Femur (tissue), 1 donor: Measurements from ENCODE around the gene RPS6KA2.

Experiments
- DNase-seq: peaks from one replicate; pipeline ENCODE4 v3.0.0-alpha.2; 2017

Gene RPS6KA2

GRCh38 chr6:166613027-166613426, 14.0 kb downstream of the RPS6KA2 start:
- no peak for DNase-seq

GRCh38 chr6:166612471-166612881, 14.6 kb downstream of the RPS6KA2 start:
- peak; percentile 20 for DNase-seq

DNA sequence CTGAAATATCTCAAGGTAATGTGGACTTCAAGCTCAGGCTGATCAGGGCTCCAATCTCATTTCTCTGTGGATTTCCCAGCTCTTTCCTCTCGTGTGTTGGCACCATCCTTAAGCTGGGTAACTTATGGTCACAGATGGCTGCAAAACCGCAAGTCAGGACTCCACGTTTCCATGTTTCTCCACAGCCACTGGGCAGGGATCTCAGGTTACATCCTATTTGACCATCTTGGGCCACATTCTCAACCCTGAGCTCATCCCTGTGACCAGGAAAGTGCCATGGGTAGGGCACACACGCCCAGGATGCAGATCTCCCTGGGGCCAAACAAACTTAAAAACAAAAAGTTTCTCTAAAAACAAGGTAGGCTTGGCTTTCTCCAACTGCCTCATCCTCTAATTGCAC, 15.4 kb downstream of the RPS6KA2 start:
- no peak for DNase-seq

GRCh38 chr6:166610069-166610468, 17.0 kb downstream of the RPS6KA2 start:
- peak; percentile 5 for DNase-seq

GRCh38 chr6:166608774-166609173, 18.3 kb downstream of the RPS6KA2 start:
- DNase-seq, result no peak

DNA sequence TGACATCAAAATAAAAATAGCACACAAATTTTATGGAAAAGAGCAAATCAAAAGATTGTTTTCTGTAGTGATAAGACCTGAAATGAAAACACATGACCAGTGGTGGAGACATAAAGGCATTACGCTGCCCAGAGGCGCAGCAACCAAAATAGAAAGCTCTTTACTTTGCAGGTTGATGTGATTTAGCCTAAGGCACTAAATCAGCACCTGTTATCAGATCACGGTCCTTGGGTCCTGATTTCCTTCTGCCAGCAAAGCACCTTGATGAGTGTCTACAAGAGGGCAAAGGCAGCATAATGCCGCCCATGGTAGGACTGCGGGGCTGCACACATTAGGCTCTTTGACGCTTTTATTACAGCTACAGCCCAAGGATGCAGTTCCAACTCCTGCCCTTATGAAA, 21.3 kb downstream of the RPS6KA2 start:
- no peak for DNase-seq

- no peak for DNase-seq
Observed at GRCh38 chr6:166604911-166605310, 22.1 kb downstream of the RPS6KA2 start.

DNA sequence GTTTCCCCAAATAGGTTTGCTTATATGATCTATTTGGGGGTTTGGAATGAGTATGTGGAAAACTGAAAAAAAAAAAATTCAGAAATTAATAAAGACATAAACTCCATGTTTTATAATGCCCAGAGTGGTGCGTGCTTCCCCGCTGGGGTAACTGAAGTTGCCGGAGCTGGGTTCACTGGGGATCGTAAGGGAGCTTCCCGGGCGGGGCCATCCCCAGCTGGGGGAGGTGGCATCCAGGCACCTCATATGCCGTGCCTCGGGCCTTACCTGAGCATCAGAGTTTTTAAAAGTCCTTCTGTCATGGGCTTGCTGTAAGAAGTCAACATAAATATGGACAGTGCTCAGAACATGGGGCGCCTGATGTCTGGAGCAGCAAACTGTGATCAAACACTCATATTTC, 22.7 kb downstream of the RPS6KA2 start:
- no peak for DNase-seq

GRCh38 chr6:166603043-166603690, 23.9 kb downstream of the RPS6KA2 start:
- DNase-seq, result no peak

GRCh38 chr6:166601956-166602355, 25.1 kb downstream of the RPS6KA2 start:
- DNase-seq, result no peak

DNA sequence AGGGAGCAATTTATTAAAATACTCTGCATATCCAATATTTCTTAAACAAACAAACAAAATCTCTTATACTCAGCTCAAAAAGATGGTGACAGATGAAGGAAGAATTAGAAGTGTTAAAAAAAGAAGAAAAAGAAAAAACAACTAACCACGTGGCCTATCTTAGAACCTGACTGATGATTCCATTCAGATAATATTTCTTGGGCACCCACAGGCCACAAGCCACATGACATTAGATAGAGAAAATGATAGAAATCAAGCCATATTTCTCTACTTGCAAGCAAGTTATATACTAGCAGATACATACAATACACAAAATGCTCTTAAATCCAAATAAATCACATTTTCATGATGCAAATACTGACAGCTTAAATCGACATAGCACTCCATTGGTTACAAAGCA, 26.1 kb downstream of the RPS6KA2 start:
- DNase-seq, result no peak

DNA sequence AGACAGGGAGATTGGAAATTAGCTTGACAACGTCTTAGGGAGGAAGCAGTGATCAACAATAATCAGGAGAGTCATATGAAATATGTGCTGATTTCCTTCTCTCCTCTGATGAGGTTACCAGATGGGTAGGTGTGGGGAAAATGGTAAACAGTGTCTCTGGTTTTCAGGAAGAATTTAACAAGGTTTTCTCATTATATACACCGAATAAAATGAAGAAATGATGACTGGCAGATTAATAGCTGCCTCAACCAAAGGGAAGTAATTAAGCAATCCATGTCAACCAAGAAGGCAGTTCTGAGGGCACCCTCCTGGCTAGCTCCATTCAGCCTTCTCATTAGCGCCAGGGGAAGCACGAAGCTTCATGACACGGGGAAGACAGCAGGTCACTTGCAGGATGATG, 27.8 kb downstream of the RPS6KA2 start:
- DNase-seq, result no peak

- DNase-seq, result no peak
Observed at GRCh38 chr6:166598441-166599138, 28.5 kb downstream of the RPS6KA2 start.

- no peak for DNase-seq
Observed at GRCh38 chr6:166597711-166598440, 29.2 kb downstream of the RPS6KA2 start.

GRCh38 chr6:166596776-166597507, 30.1 kb downstream of the RPS6KA2 start:
- DNase-seq, result no peak

GRCh38 chr6:166595949-166596348, 31.1 kb downstream of the RPS6KA2 start:
- DNase-seq, result no peak

DNA sequence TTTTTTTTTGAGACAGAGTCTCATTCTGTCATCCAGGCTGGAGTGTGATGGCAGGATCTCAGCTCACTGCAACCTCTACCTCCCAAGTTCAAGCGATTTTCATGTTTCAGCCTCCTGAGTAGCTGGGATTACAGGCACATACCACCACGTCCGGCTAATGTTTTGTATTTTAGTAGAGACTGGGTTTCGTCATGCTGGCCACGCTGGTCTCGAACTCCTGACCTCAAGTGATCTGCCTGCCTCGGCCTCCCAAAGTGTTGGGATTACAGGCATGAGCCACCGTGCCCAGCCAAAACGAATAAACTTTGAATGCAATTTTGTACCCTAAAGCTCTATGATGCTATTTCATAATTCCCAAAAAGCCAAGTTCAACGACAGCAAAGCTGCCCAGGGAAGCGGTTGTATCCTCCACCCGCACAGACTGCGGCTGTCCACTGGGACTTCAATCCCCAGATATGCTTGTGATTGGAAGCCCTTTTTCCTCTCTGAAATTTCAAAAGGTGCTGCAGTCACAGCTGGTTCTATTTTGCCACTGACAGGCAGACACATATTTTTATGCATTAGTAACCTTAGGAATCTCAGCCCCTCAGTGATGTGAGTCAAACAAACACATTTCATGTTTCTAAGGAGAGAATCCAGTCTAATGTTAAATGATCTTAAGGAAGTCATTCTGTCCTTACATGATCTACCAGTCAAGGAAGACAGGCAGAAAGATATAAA, 31.8 kb downstream of the RPS6KA2 start:
- DNase-seq, result no peak

- DNase-seq, result no peak
Observed at GRCh38 chr6:166592821-166593220, 34.2 kb downstream of the RPS6KA2 start.

DNA sequence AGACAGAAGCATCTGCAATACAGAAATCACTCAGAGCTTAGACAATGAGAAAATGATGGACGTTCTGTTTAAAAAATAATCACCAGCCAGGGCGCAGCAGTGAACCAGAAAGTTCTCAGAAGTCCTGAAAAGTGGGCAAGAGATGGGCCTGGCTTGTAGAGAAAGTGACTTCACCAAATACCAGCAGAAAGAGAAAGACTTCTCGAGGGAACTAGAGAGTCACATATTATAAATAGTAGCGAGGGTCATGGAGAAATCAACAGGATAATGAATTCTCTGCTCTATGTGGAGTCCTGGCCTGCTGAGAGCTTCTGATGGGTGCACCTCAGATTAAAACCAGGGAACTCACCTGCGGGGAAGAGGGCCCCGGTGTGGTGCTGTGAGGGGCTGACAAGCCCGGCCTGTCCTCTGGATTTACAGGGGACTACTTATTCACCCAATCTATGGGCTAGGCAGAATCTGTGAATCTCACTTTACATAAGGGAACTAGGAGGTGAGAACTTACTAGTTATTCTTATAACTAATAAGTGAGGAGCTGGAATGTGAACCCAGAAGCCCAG, 35.0 kb downstream of the RPS6KA2 start:
- no peak for DNase-seq

GRCh38 chr6:166591026-166591425, 36.0 kb downstream of the RPS6KA2 start:
- DNase-seq, result no peak

DNA sequence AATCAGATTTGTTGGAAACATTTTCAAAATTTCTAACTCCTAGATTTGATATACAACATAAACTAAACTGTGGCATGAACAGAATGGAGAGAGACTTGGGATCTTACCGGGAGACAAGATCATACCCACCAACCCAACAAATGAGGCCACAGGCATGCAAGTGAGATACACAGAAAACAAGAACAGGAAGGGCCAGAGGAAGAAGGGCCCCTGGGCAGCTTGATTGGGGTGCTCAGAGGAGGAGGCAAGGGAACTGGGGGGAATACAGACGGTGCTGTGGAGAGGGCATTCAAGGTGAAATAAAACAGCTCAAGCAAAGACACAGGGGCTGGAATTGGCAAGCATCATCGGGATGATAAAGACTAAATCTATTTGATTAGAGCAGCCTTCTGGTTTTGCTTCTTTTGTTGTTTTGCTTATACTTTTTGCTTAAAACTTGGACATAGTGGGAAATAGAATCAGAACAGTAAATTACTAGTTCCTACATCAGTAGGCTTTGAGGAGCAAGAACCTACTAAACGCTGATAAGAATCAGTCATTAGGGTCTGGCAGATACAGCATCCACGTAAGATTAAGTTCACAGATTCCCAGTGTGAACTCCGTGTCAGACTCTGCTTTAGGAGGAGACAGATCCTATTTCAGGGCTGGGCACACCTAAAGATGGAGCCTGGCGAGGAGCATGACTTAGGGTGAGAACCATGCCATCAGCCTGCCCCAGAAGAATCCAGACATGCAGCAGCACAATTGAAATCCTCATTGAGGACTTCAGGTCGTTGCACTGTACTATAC, 37.1 kb downstream of the RPS6KA2 start:
- DNase-seq, result no peak
